GM12878 (cell line): ENCODE data around the gene ZNF716. TPM values are rescaled to one million over a fixed set of nuclear protein-coding genes. Genes with fewer than 3 reads are reported as not detected.

Source experiments
- ATAC-seq: fragments of 200-7000 bp; cut with Tn5 transposase; 3 replicates; pipeline ENCODE4 v1.9.1; 2020; ENCODE audit warnings: mild to moderate bottlenecking, moderate library complexity
- BruUV-seq: library from RNA; stranded (reverse); fragments of 400-500 nt; replicated peaks from 2 replicates; lab custom pipeline; 2021; lab: Mats Ljungman, UMichigan
- CTCF ChIA-PET: fragments of 300-600 bp; sonication (Branson Sonifier 250); formaldehyde crosslinking; extraction: SDS; loops from one replicate; lab custom pipeline; 2021; ENCODE audit warnings: inconsistent platforms; lab: Yijun Ruan, JAX
- POLR2A ChIA-PET: fragments of 350-600 bp; formaldehyde crosslinking; extraction: SDS; loops from one replicate; lab custom pipeline; 2021; ENCODE audit warnings: inconsistent platforms; lab: Charles Lee
- RAD21 ChIA-PET: fragments of 300-600 bp; sonication (Branson Sonifier 250); formaldehyde crosslinking; loops from one replicate; lab custom pipeline; 2023; ENCODE audit warnings: antibody characterized with exemption; ENCODE audit not compliant: unreplicated experiment; lab: Charles Lee
- SMC1A ChIA-PET: fragments of 300-600 bp; sonication (Branson Sonifier 250); formaldehyde crosslinking; loops from one replicate; lab custom pipeline; 2023; ENCODE audit not compliant: unreplicated experiment, uncharacterized antibody; lab: Charles Lee
- DNase-seq: peaks from one replicate; pipeline ENCODE4 v3.0.0-alpha.2; 2011; ENCODE audit warnings: low read depth, low spot score
- FAIRE-seq: peaks from 3 replicates; lab custom pipeline; 2011; peaks lifted over from hg19 to GRCh38; lab: Jason Lieb, UNC
- H2AFZ ChIP-seq: 2 replicates; pipeline ENCODE4 v1.6.0; 2011; ENCODE audit warnings: low read depth, low read length, control low read depth; ENCODE audit not compliant: control insufficient read depth
- H3K27ac ChIP-seq: 2 replicates; pipeline ENCODE4 v1.5.1; 2011; ENCODE audit warnings: control low read depth; ENCODE audit not compliant: control insufficient read depth, insufficient read depth
- H3K27me3 ChIP-seq, 2 experiments: replicated peaks in 1 of 2; 2 replicates each; pipeline versions ENCODE4 v1.6.0 to v1.6.1; 2011; ENCODE audit warnings: low read length in 1 of 2; ENCODE audit not compliant: control insufficient read depth in 2 of 2, insufficient read depth in 2 of 2
- H3K36me3 ChIP-seq, 2 experiments: 2 replicates each; pipeline ENCODE4 v1.5.1; 2011; ENCODE audit warnings: low read length in 1 of 2; ENCODE audit not compliant: control insufficient read depth in 2 of 2, insufficient read depth in 2 of 2
- H3K4me1 ChIP-seq: 2 replicates; pipeline ENCODE4 v1.6.1; 2011; ENCODE audit warnings: mild to moderate bottlenecking, low read length, moderate library complexity, mixed read lengths; ENCODE audit not compliant: control insufficient read depth, insufficient read depth
- H3K4me2 ChIP-seq: 2 replicates; pipeline ENCODE4 v1.6.0; 2011; ENCODE audit warnings: control low read depth; ENCODE audit not compliant: control insufficient read depth, insufficient read depth
- H3K4me3 ChIP-seq: fragments of 200-600 bp; sonication (generic); 2 replicates; pipeline ENCODE4 v1.5.1; 2016
- H3K79me2 ChIP-seq: 2 replicates; pipeline ENCODE4 v1.6.0; 2011; ENCODE audit warnings: low read length; ENCODE audit not compliant: control insufficient read depth, insufficient read depth
- H3K9ac ChIP-seq: 2 replicates; pipeline ENCODE4 v1.8.0; 2011; ENCODE audit warnings: low read length, control low read depth, mixed read lengths; ENCODE audit not compliant: control insufficient read depth, insufficient read depth
- H3K9me3 ChIP-seq: replicated peaks from 3 replicates; pipeline ENCODE4 v1.5.1; 2011; ENCODE audit warnings: mild to moderate bottlenecking, low read length; ENCODE audit not compliant: control insufficient read depth, insufficient read depth
- H4K20me1 ChIP-seq: 2 replicates; pipeline ENCODE4 v1.6.0; 2011; ENCODE audit not compliant: control insufficient read depth, insufficient read depth
- BCLAF1 ChIP-seq: fragments of 450-650 bp; IDR thresholded peaks from 2 replicates; pipeline ENCODE4 v1.6.1; 2017; ENCODE audit warnings: antibody characterized with exemption, mild to moderate bottlenecking, moderate library complexity
- CREB1 ChIP-seq: IDR thresholded peaks from 2 replicates; pipeline ENCODE4 v1.6.1; 2012; ENCODE audit warnings: low read depth, mild to moderate bottlenecking, inconsistent platforms
- DPF2 ChIP-seq: fragments of 450-650 bp; IDR thresholded peaks from 2 replicates; pipeline ENCODE4 v1.6.1; 2017; ENCODE audit warnings: mild to moderate bottlenecking
- ESRRA ChIP-seq: IDR thresholded peaks from 2 replicates; pipeline ENCODE4 v1.6.1; 2012; ENCODE audit warnings: mild to moderate bottlenecking, low read length, improper control_type of control experiment
- FOS ChIP-seq: IDR thresholded peaks from 3 replicates; pipeline ENCODE4 v1.6.1; 2011; ENCODE audit warnings: borderline replicate concordance; ENCODE audit not compliant: insufficient read length; ENCODE audit errors: extremely low read depth
- HDAC2 ChIP-seq: fragments of 200-600 bp; sonication (generic); IDR thresholded peaks from 2 replicates; pipeline ENCODE4 v1.6.1; 2017
- HDGF ChIP-seq: fragments of 450-650 bp; IDR thresholded peaks from 2 replicates; pipeline ENCODE4 v1.6.1; 2016; ENCODE audit warnings: antibody characterized with exemption
- IKZF1 ChIP-seq: fragments of 450-650 bp; conservative IDR thresholded peaks from 2 replicates; pipeline ENCODE4 v1.6.1; 2017; ENCODE audit warnings: antibody characterized with exemption, mild to moderate bottlenecking
- MXI1 ChIP-seq: fragments of 150-350 bp; IDR thresholded peaks from 2 replicates; pipeline ENCODE4 v1.6.1; 2011; ENCODE audit warnings: low read depth, mild to moderate bottlenecking, inconsistent platforms, low read length, improper control_type of control experiment
- NKRF ChIP-seq: fragments of 450-650 bp; conservative IDR thresholded peaks from 2 replicates; pipeline ENCODE4 v1.6.1; 2017; ENCODE audit warnings: mild to moderate bottlenecking, moderate library complexity
- SREBF2 ChIP-seq: IDR thresholded peaks from 2 replicates; pipeline ENCODE4 v1.6.1; 2012; ENCODE audit warnings: mild to moderate bottlenecking, low read length
- WRNIP1 ChIP-seq: IDR thresholded peaks from 2 replicates; pipeline ENCODE4 v1.6.1; 2011; ENCODE audit warnings: low read depth, low read length, improper control_type of control experiment, borderline replicate concordance
- YBX1 ChIP-seq: fragments of 450-650 bp; IDR thresholded peaks from 2 replicates; pipeline ENCODE4 v1.6.1; 2016; ENCODE audit warnings: antibody characterized with exemption
- WGBS: methylation state at CpG from one replicate; pipeline ENCODE4 v1.1.6; 2016; ENCODE audit warnings: low lambda C conversion rate; ENCODE audit not compliant: insufficient replicate concordance, insufficient coverage; ENCODE audit errors: missing lambda C conversion rate; 5-methylcytosine and 5-hydroxymethylcytosine counted together
- in situ Hi-C: fragments of 300-500 bp; cut with MboI; formaldehyde crosslinking; loops from 9 replicates; pipeline ENCODE4 v1.14.3; 2018; ENCODE audit warnings: mixed read lengths
- intact Hi-C: fragments of 100-400 bp; cut with micrococcal nuclease; formaldehyde crosslinking; loops from one replicate; pipeline ENCODE4 v1.14.2; 2022; ENCODE audit not compliant: unreplicated experiment
- polyA plus RNA-seq, 11 experiments: library from polyadenylated mRNA; depleted of rRNA in 4 of 11; unstranded in 6 of 11; stranded (reverse) in 5 of 11; fragments of >200 nt; fragmentation: Nextera tagmentation in 4 of 11; fragmentation: Illumina TruSeq in 1 of 11; extraction: Ambion mirVana in 4 of 11; extraction: Trizol in 1 of 11; gene quantifications; 1 replicate in 1 of 11; 2 replicates in 10 of 11; pipeline versions ENCODE4 v1.2.1 to v1.2.3, GENCODE V29; 2011 to 2016; ENCODE audit warnings: inconsistent platforms in 2 of 11, missing spikeins in 2 of 11, low read depth in 1 of 11
- total RNA-seq, 4 experiments: library from RNA; depleted of rRNA in 3 of 4; stranded (reverse); fragments of >200 nt in 3 of 4; fragmentation: Illumina TruSeq in 1 of 4; extraction: Trizol in 1 of 4; gene quantifications; 2 replicates each; pipeline versions ENCODE4 v1.2.1 to v1.2.3, GENCODE V29; 2013 to 2021
- TF ChIP-seq, protein P1 (sequence below): fragments of 450-650 bp; IDR thresholded peaks from 2 replicates; pipeline ENCODE4 v1.6.1; 2017; ENCODE audit warnings: mild to moderate bottlenecking

ZNF716 gene
- total and polyA plus RNA-seq, 10 of the 15 experiments (the other 5 are each of a cell fraction or from before 2014, with no cell fraction given), result not detected

DNA sequence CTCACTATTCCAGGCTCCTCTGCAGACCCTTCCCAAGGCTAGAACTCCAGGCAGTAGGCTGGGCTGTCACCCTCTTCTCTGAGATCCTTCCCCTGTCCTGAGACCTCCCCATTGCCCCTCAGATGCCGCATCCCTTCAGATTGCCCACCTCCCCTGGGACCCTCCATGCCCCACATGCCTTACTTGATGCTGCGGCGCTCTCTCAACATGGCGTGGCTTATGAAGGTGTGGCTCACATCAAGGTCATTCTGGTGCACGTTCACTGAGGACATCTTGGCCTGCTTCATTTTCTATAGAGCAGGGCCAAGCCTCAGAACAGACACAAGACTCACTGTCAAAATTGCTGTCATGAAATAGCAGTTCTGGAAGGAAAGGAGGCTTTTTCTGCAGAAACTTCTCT, 34.7 kb upstream of the ZNF716 start:
- Histone ChIP-seq H3K27ac (no peak overlapping the region), H3K9me3 (no peaks in the 10 kb centered on the region; the same call in 2 of the 3 replicates), H4K20me1 (no peaks in the 10 kb centered on the region), H3K4me2 (no peak overlapping the region), H3K36me3 (no peaks in the 10 kb centered on the region), H3K4me3 (no peak overlapping the region), H3K4me1 (no peaks in the 10 kb centered on the region), H2AFZ (no peak overlapping the region), H3K79me2 (no peaks in the 10 kb centered on the region), H3K9ac (no peak overlapping the region), H3K27me3 (no peaks in the 10 kb centered on the region)
- no peak for DNase-seq
- ChIA-PET SMC1A (no interaction called here), POLR2A (no interaction called here), CTCF (no interaction called here), RAD21 (no interaction called here)
- WGBS, result 39% methylated on average over 5 of the region's 5 CpGs
- TF ChIP-seq BCLAF1 (no peak), FOS (no peak), WRNIP1 (no peak), HDAC2 (no peak), MXI1 (no peak), IKZF1 (no peak), YBX1 (no peak), CREB1 (no peak), SREBF2 (no peak), DPF2 (no peak), ESRRA (no peak), NKRF (no peak), HDGF (no peak)
- TF ChIP-seq, protein P1, sequence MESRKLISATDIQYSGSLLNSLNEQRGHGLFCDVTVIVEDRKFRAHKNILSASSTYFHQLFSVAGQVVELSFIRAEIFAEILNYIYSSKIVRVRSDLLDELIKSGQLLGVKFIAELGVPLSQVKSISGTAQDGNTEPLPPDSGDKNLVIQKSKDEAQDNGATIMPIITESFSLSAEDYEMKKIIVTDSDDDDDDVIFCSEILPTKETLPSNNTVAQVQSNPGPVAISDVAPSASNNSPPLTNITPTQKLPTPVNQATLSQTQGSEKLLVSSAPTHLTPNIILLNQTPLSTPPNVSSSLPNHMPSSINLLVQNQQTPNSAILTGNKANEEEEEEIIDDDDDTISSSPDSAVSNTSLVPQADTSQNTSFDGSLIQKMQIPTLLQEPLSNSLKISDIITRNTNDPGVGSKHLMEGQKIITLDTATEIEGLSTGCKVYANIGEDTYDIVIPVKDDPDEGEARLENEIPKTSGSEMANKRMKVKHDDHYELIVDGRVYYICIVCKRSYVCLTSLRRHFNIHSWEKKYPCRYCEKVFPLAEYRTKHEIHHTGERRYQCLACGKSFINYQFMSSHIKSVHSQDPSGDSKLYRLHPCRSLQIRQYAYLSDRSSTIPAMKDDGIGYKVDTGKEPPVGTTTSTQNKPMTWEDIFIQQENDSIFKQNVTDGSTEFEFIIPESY, result no peak
- intact Hi-C loops, result no loop called here
- no TSS peak for BruUV-seq
- in situ Hi-C loops, result no loop called here
- FAIRE-seq, result no peak
- no peak for ATAC-seq
